ENCODE data around the gene GRIA3.
"Not testable (repeated sequence)": the region's sequence is repeated elsewhere in the genome, so short reads cannot be mapped to it uniquely, and the experiment has no call there.

The GRIA3 gene

GRCh38 chrX:123339221-123339905, 155.3 kb downstream of the GRIA3 start:
- no peak for DNase-seq (ENCODE audit: low read depth in 2 of 3, low spot score in 1 of 3)

GRCh38 chrX:123340696-123341095, 156.6 kb downstream of the GRIA3 start:
- DNase-seq (ENCODE audit: low read depth in 2 of 3, low spot score in 1 of 3): no peak

GRCh38 chrX:123348468-123348867, 164.4 kb downstream of the GRIA3 start:
- no peak for DNase-seq (ENCODE audit: low read depth in 2 of 3, low spot score in 1 of 3)

GRCh38 chrX:123350226-123350625, 166.1 kb downstream of the GRIA3 start:
- no peak for DNase-seq (ENCODE audit: low read depth in 2 of 3, low spot score in 1 of 3)

GRCh38 chrX:123357941-123358340, 173.9 kb downstream of the GRIA3 start:
- DNase-seq (ENCODE audit: low read depth in 2 of 3, low spot score in 1 of 3): no peak

GRCh38 chrX:123358457-123358856, 174.4 kb downstream of the GRIA3 start:
- DNase-seq (ENCODE audit: low read depth in 2 of 3, low spot score in 1 of 3): no peak

- DNase-seq (ENCODE audit: low read depth in 2 of 3, low spot score in 1 of 3): no peak
These were observed 177.3 kb downstream of the GRIA3 start for GRCh38 chrX:123361371-123361770.

- DNase-seq (ENCODE audit: low read depth in 2 of 3, low spot score in 1 of 3): not testable (repeated sequence)
These were observed 202.1 kb downstream of the GRIA3 start for GRCh38 chrX:123386196-123386595.

- DNase-seq (ENCODE audit: low read depth in 2 of 3, low spot score in 1 of 3): no peak
These were observed 208.8 kb downstream of the GRIA3 start for GRCh38 chrX:123392921-123393320.

GRCh38 chrX:123399709-123400108, 215.6 kb downstream of the GRIA3 start:
- DNase-seq (ENCODE audit: low read depth in 2 of 3, low spot score in 1 of 3): no peak

GRCh38 chrX:123405231-123405630, 221.2 kb downstream of the GRIA3 start:
- no peak for DNase-seq (ENCODE audit: low read depth in 2 of 3, low spot score in 1 of 3)

GRCh38 chrX:123408821-123409737, 225.0 kb downstream of the GRIA3 start:
- no peak for DNase-seq (ENCODE audit: low read depth in 2 of 3, low spot score in 1 of 3)

- no peak for DNase-seq (ENCODE audit: low read depth in 2 of 3, low spot score in 1 of 3)
These were observed 238.8 kb downstream of the GRIA3 start for GRCh38 chrX:123422875-123423274.

GRCh38 chrX:123424546-123424945, 240.5 kb downstream of the GRIA3 start:
- DNase-seq (ENCODE audit: low read depth in 2 of 3, low spot score in 1 of 3): no peak

GRCh38 chrX:123425471-123425870, 241.4 kb downstream of the GRIA3 start:
- DNase-seq (ENCODE audit: low read depth in 2 of 3, low spot score in 1 of 3): no peak

- DNase-seq (ENCODE audit: low read depth in 2 of 3, low spot score in 1 of 3): no peak
These were observed 241.8 kb downstream of the GRIA3 start for GRCh38 chrX:123425904-123426303.

- DNase-seq (ENCODE audit: low read depth in 2 of 3, low spot score in 1 of 3): no peak
These were observed 248.5 kb downstream of the GRIA3 start for GRCh38 chrX:123432361-123433150.

- DNase-seq (ENCODE audit: low read depth in 2 of 3, low spot score in 1 of 3): no peak
These were observed 252.5 kb downstream of the GRIA3 start for GRCh38 chrX:123436512-123437136.

GRCh38 chrX:123439926-123440325, 255.8 kb downstream of the GRIA3 start:
- not testable (repeated sequence) for DNase-seq (ENCODE audit: low read depth in 2 of 3, low spot score in 1 of 3)

GRCh38 chrX:123442764-123443163, 258.7 kb downstream of the GRIA3 start:
- DNase-seq (ENCODE audit: low read depth in 2 of 3, low spot score in 1 of 3): no peak

- no peak for DNase-seq (ENCODE audit: low read depth in 2 of 3, low spot score in 1 of 3)
These were observed 263.4 kb downstream of the GRIA3 start for GRCh38 chrX:123447506-123447905.

All from stimulated activated CD4-positive, alpha-beta T cell treated with anti-CD3 and anti-CD28 coated beads, Interleukin-12 subunit alpha, Interleukin-12 subunit beta, amount 100 ng/mL, for 48 hours (primary cell).